Measurements from ENCODE around the gene BGLAP. TPM values are rescaled to one million over a fixed set of nuclear protein-coding genes. Genes with fewer than 3 reads are reported as not detected.

Gene BGLAP
- total RNA-seq, 1 donor from 2014 or later, result not detected

- peaks cover 2% of the 10 kb centered on the region for H3K9me3 Mint-ChIP-seq (ENCODE audit: unreplicated experiment)
- no peak overlapping the region for H3K27ac Mint-ChIP-seq (ENCODE audit: unreplicated experiment)
- H3K27me3 Mint-ChIP-seq (ENCODE audit: unreplicated experiment), result peaks cover under 1% of the 10 kb centered on the region
- peaks cover 11% of the 10 kb centered on the region for H3K4me1 Mint-ChIP-seq (ENCODE audit: low read depth, unreplicated experiment)
- H3K36me3 Mint-ChIP-seq (ENCODE audit: unreplicated experiment), result peaks cover 4% of the 10 kb centered on the region
- DNase-seq, result no peak
- H3K4me3 Mint-ChIP-seq (ENCODE audit: unreplicated experiment), result no peak overlapping the region
- no peak for TF ChIP-seq CTCF (IDR thresholded peaks at IDR 0.05; ENCODE audit: partially characterized antibody, unreplicated experiment)
Measured at GRCh38 chr1:156276966-156277381, 35.0 kb downstream of the BGLAP start.

- peaks cover 2% of the 10 kb centered on the region for H3K27me3 Mint-ChIP-seq (ENCODE audit: unreplicated experiment)
- H3K27ac Mint-ChIP-seq (ENCODE audit: unreplicated experiment), result no peak overlapping the region
- H3K4me1 Mint-ChIP-seq (ENCODE audit: low read depth, unreplicated experiment), result peaks cover 18% of the 10 kb centered on the region
- H3K4me3 Mint-ChIP-seq (ENCODE audit: unreplicated experiment), result no peak overlapping the region
- peaks cover 17% of the 10 kb centered on the region for H3K9me3 Mint-ChIP-seq (ENCODE audit: unreplicated experiment)
- H3K36me3 Mint-ChIP-seq (ENCODE audit: unreplicated experiment), result no peaks in the 10 kb centered on the region
- no peak for TF ChIP-seq CTCF (IDR thresholded peaks at IDR 0.05; ENCODE audit: partially characterized antibody, unreplicated experiment)
- DNase-seq, result no peak
Measured at GRCh38 chr1:156279837-156280236, 37.9 kb downstream of the BGLAP start.

GRCh38 chr1:156281281-156281680, 39.3 kb downstream of the BGLAP start:
- H3K27me3 Mint-ChIP-seq (ENCODE audit: unreplicated experiment), result peaks cover 3% of the 10 kb centered on the region
- no peak overlapping the region for H3K27ac Mint-ChIP-seq (ENCODE audit: unreplicated experiment)
- no peak for TF ChIP-seq CTCF (IDR thresholded peaks at IDR 0.05; ENCODE audit: partially characterized antibody, unreplicated experiment)
- DNase-seq, result no peak
- peaks cover 18% of the 10 kb centered on the region for H3K4me1 Mint-ChIP-seq (ENCODE audit: low read depth, unreplicated experiment)
- peak overlapping the region; percentile 97 for H3K4me3 Mint-ChIP-seq (ENCODE audit: unreplicated experiment)
- no peaks in the 10 kb centered on the region for H3K36me3 Mint-ChIP-seq (ENCODE audit: unreplicated experiment)
- peaks cover 17% of the 10 kb centered on the region for H3K9me3 Mint-ChIP-seq (ENCODE audit: unreplicated experiment)

GRCh38 chr1:156281693-156282478, 39.9 kb downstream of the BGLAP start:
- peaks cover 18% of the 10 kb centered on the region for H3K4me1 Mint-ChIP-seq (ENCODE audit: low read depth, unreplicated experiment)
- DNase-seq, result no peak
- no peak for TF ChIP-seq CTCF (IDR thresholded peaks at IDR 0.05; ENCODE audit: partially characterized antibody, unreplicated experiment)
- no peaks in the 10 kb centered on the region for H3K36me3 Mint-ChIP-seq (ENCODE audit: unreplicated experiment)
- H3K9me3 Mint-ChIP-seq (ENCODE audit: unreplicated experiment), result peaks cover 17% of the 10 kb centered on the region
- H3K27ac Mint-ChIP-seq (ENCODE audit: unreplicated experiment), result peak overlapping the region; percentile 85
- peak overlapping the region; percentile 97 for H3K4me3 Mint-ChIP-seq (ENCODE audit: unreplicated experiment)
- H3K27me3 Mint-ChIP-seq (ENCODE audit: unreplicated experiment), result peaks cover 3% of the 10 kb centered on the region

GRCh38 chr1:156282479-156283222, 40.7 kb downstream of the BGLAP start, which contains the start of gene SMG5:
TSS of gene SMG5 (minus strand) at chr1:156282825. CDS start at chr1:156282680, 145 bp downstream.
- TF ChIP-seq CTCF (IDR thresholded peaks at IDR 0.05; ENCODE audit: partially characterized antibody, unreplicated experiment), result no peak
- Mint-ChIP-seq H3K4me3 (ENCODE audit: unreplicated experiment) (peak within 1 kb of the TSS; percentile 97), H3K36me3 (ENCODE audit: unreplicated experiment) (no peaks in the 10 kb centered on the region), H3K27me3 (ENCODE audit: unreplicated experiment) (peaks cover 3% of the 10 kb centered on the region), H3K9me3 (ENCODE audit: unreplicated experiment) (peaks cover 17% of the 10 kb centered on the region), H3K4me1 (ENCODE audit: low read depth, unreplicated experiment) (peaks cover 18% of the 10 kb centered on the region), H3K27ac (ENCODE audit: unreplicated experiment) (peak within 1 kb of the TSS; percentile 88)
- peak; percentile 96 for DNase-seq

Data from glutamatergic neuron (in vitro differentiated cells).